ENCODE results near the gene INTS3.

DNA sequence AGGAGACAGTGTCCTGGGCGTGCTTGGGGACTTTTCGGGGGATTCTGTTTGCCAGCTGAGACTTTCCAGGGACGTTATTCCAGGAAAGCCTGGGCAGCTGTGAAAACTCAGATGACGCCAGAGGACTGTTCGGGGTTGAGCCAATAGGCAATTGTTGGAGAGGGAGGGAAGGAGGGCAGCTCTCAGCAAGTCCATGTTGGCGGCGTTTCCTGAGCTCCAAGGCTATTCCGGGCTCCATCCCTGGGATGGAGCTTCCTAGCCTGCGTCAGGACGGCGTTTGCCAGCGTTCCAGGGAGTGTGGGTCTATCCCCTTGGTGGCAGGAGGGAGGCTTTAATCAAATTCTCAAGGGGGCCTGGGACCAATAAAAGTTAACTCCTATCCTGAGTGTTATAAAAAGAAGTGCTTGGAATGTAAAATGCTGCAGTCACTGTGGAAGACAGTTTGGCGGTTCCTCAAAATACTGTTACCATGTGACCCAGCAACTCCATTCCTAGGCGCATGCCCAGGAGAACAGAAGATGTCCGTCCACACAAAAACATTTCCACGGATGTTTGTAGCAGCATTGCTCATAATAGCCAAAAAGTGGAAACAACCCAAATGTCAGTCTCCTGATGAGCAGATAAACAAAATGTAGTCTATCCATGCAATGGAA lies 62.6 kb downstream of the INTS3 start:
- TF ChIP-seq, protein P1, sequence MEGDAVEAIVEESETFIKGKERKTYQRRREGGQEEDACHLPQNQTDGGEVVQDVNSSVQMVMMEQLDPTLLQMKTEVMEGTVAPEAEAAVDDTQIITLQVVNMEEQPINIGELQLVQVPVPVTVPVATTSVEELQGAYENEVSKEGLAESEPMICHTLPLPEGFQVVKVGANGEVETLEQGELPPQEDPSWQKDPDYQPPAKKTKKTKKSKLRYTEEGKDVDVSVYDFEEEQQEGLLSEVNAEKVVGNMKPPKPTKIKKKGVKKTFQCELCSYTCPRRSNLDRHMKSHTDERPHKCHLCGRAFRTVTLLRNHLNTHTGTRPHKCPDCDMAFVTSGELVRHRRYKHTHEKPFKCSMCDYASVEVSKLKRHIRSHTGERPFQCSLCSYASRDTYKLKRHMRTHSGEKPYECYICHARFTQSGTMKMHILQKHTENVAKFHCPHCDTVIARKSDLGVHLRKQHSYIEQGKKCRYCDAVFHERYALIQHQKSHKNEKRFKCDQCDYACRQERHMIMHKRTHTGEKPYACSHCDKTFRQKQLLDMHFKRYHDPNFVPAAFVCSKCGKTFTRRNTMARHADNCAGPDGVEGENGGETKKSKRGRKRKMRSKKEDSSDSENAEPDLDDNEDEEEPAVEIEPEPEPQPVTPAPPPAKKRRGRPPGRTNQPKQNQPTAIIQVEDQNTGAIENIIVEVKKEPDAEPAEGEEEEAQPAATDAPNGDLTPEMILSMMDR (IDR thresholded peaks at IDR 0.05) = no peak
- TF ChIP-seq POLR2AphosphoS5 (IDR thresholded peaks at IDR 0.05) (peak; percentile 36 to 49), EP300 (IDR thresholded peaks at IDR 0.05) (peak in 1 of 4 donors; percentile 6), POLR2A (IDR thresholded peaks at IDR 0.05) (peak in 1 of 4 donors; percentile 16)

Data from upper lobe of left lung (tissue), 4 donors.